IMR-90 (cell line): ENCODE measurements around the gene TRIM41. TPM values are rescaled to one million over a fixed set of nuclear protein-coding genes. Genes with fewer than 3 reads are reported as not detected.

Experiments used
- ATAC-seq: fragments of 200-7000 bp; cut with Tn5 transposase; 2 replicates; pipeline ENCODE4 v1.9.1; 2020; ENCODE audit warnings: low read depth, mild to moderate bottlenecking, moderate library complexity
- BruUV-seq: library from RNA; stranded (reverse); fragments of 400-500 nt; replicated peaks from 2 replicates; lab custom pipeline; 2021; lab: Mats Ljungman, UMichigan
- CTCF ChIA-PET: fragments of 300-600 bp; formaldehyde crosslinking; extraction: SDS; loops from one replicate; lab custom pipeline; 2021; ENCODE audit warnings: antibody characterized with exemption; lab: Yijun Ruan, JAX
- POLR2A ChIA-PET: fragments of 300-600 bp; sonication (Branson Sonifier 250); formaldehyde crosslinking; loops from one replicate; lab custom pipeline; 2022; ENCODE audit warnings: antibody characterized with exemption; ENCODE audit not compliant: unreplicated experiment; lab: Charles Lee
- DNase-seq: peaks from one replicate; pipeline ENCODE4 v3.0.0; 2013
- H2AFZ ChIP-seq: replicated peaks from 2 replicates; pipeline ENCODE3; 2013; ENCODE audit warnings: low read length, mild to moderate bottlenecking; ENCODE audit not compliant: poor library complexity
- H2AK5ac ChIP-seq: 2 replicates; pipeline ENCODE4 v1.6.1; 2013; ENCODE audit warnings: low read depth, low read length, inconsistent platforms
- H2AK9ac ChIP-seq: replicated peaks from 2 replicates; pipeline ENCODE3; 2013; ENCODE audit warnings: mild to moderate bottlenecking, low read depth, low read length, moderate library complexity; ENCODE audit not compliant: poor library complexity
- H2BK120ac ChIP-seq: 2 replicates; pipeline ENCODE4 v1.6.1; 2013; ENCODE audit warnings: low read depth, low read length, inconsistent platforms
- H2BK15ac ChIP-seq: 3 replicates; pipeline ENCODE4 v1.6.1; 2013; ENCODE audit warnings: low read depth, low read length, inconsistent platforms
- H2BK20ac ChIP-seq: 2 replicates; pipeline ENCODE4 v1.6.1; 2013; ENCODE audit warnings: low read depth, mild to moderate bottlenecking, inconsistent platforms, low read length, moderate library complexity
- H2BK5ac ChIP-seq: 2 replicates; pipeline ENCODE4 v1.6.1; 2013; ENCODE audit warnings: mild to moderate bottlenecking, low read depth, low read length, inconsistent platforms; ENCODE audit not compliant: poor library complexity, severe bottlenecking
- H3K14ac ChIP-seq: replicated peaks from 2 replicates; pipeline ENCODE4 v1.6.1; 2013; ENCODE audit warnings: low read depth, low read length, inconsistent platforms
- H3K18ac ChIP-seq: 2 replicates; pipeline ENCODE4 v1.6.1; 2013; ENCODE audit warnings: low read depth, low read length, control low read depth
- H3K23ac ChIP-seq: 2 replicates; pipeline ENCODE4 v1.6.1; 2013; ENCODE audit warnings: low read depth, low read length, inconsistent platforms
- H3K27ac ChIP-seq: 2 replicates; pipeline ENCODE4 v1.5.1; 2013; ENCODE audit warnings: mild to moderate bottlenecking, control low read depth, low read length; ENCODE audit not compliant: insufficient read depth
- H3K27me3 ChIP-seq: 2 replicates; pipeline ENCODE4 v1.6.1; 2013; ENCODE audit warnings: low read length; ENCODE audit not compliant: control insufficient read depth, insufficient read depth
- H3K36me3 ChIP-seq: 2 replicates; pipeline ENCODE4 v1.6.1; 2013; ENCODE audit warnings: low read length, mixed read lengths; ENCODE audit not compliant: control insufficient read depth, insufficient read depth
- H3K4ac ChIP-seq: 2 replicates; pipeline ENCODE4 v1.6.1; 2013; ENCODE audit warnings: low read depth, low read length, inconsistent platforms
- H3K4me1 ChIP-seq: 2 replicates; pipeline ENCODE4 v1.6.1; 2013; ENCODE audit warnings: low read length, mixed read lengths; ENCODE audit not compliant: control insufficient read depth, insufficient read depth
- H3K4me2 ChIP-seq: 2 replicates; pipeline ENCODE4 v1.6.1; 2013; ENCODE audit warnings: low read depth, mild to moderate bottlenecking, control low read depth, low read length, moderate library complexity
- H3K4me3 ChIP-seq: 2 replicates; pipeline ENCODE4 v1.5.1; 2013; ENCODE audit warnings: low read depth, mild to moderate bottlenecking, control low read depth, low read length, moderate library complexity; ENCODE audit not compliant: insufficient read depth
- H3K56ac ChIP-seq: 2 replicates; pipeline ENCODE4 v1.6.1; 2013; ENCODE audit warnings: low read length, inconsistent platforms; ENCODE audit not compliant: insufficient read depth; ENCODE audit errors: extremely low read depth
- H3K79me1 ChIP-seq, 2 experiments: 2 replicates each; pipeline ENCODE4 v1.6.1; 2013; ENCODE audit warnings: low read length in 2 of 2, inconsistent platforms in 1 of 2, low read depth in 1 of 2
- H3K9ac ChIP-seq: 2 replicates; pipeline ENCODE4 v1.6.1; 2013; ENCODE audit warnings: low read depth, low read length, control low read depth
- H3K9me1 ChIP-seq: 2 replicates; pipeline ENCODE4 v1.6.1; 2013; ENCODE audit warnings: low read length, inconsistent platforms; ENCODE audit not compliant: insufficient read depth
- H3K9me3 ChIP-seq: 2 replicates; pipeline ENCODE4 v1.6.1; 2013; ENCODE audit warnings: low read length; ENCODE audit not compliant: control insufficient read depth, insufficient read depth
- H4K20me1 ChIP-seq: 2 replicates; pipeline ENCODE4 v1.6.1; 2013; ENCODE audit warnings: low read length, inconsistent platforms; ENCODE audit not compliant: insufficient read depth
- H4K5ac ChIP-seq: 2 replicates; pipeline ENCODE4 v1.6.1; 2013; ENCODE audit warnings: mild to moderate bottlenecking, low read depth, low read length, control low read depth
- H4K8ac ChIP-seq, 2 experiments: 2 replicates each; pipeline ENCODE4 v1.6.1; 2013; ENCODE audit warnings: low read depth in 2 of 2, low read length in 2 of 2, control low read depth in 1 of 2, inconsistent platforms in 1 of 2
- H4K91ac ChIP-seq: 2 replicates; pipeline ENCODE4 v1.6.1; 2013; ENCODE audit warnings: low read depth, low read length, inconsistent platforms; ENCODE audit not compliant: insufficient read depth
- CHD1 ChIP-seq: IDR thresholded peaks from 2 replicates; pipeline ENCODE4 v1.6.1; 2012; ENCODE audit warnings: low read depth, low read length, improper control_type of control experiment
- ELK1 ChIP-seq: fragments of 150-350 bp; IDR thresholded peaks from 2 replicates; pipeline ENCODE4 v1.6.1; 2016; ENCODE audit warnings: low read depth, mild to moderate bottlenecking, low read length, moderate library complexity, borderline replicate concordance
- MAFK ChIP-seq: IDR thresholded peaks from 2 replicates; pipeline ENCODE4 v1.6.1; 2012; ENCODE audit warnings: low read depth, low read length, improper control_type of control experiment
- MXI1 ChIP-seq: IDR thresholded peaks from 2 replicates; pipeline ENCODE4 v1.6.1; 2012; ENCODE audit warnings: low read depth, mild to moderate bottlenecking, low read length, moderate library complexity, borderline replicate concordance
- RCOR1 ChIP-seq: IDR thresholded peaks from 2 replicates; pipeline ENCODE4 v1.6.1; 2012; ENCODE audit warnings: mild to moderate bottlenecking, low read length, improper control_type of control experiment; ENCODE audit not compliant: insufficient replicate concordance
- WGBS, 2 experiments: methylation state at CpG; one replicate each; pipeline versions ENCODE4 v1.1.5 to v1.1.7; 2013; ENCODE audit warnings: missing lambda C conversion rate in 2 of 2; ENCODE audit not compliant: insufficient read length in 1 of 2; ENCODE audit errors: extremely low coverage in 2 of 2; 5-methylcytosine and 5-hydroxymethylcytosine counted together
- dilution Hi-C: fragments of 300-500 bp; cut with HindIII; formaldehyde crosslinking; loops from one replicate; pipeline ENCODE4 v1.14.3; 2018; ENCODE audit warnings: low sequenced_read_pairs; ENCODE audit not compliant: unreplicated experiment
- in situ Hi-C: fragments of 300-500 bp; cut with MboI; formaldehyde crosslinking; loops from 3 replicates; pipeline ENCODE4 v1.14.3; 2019; ENCODE audit warnings: low sequenced_read_pairs, inconsistent platforms, mixed read lengths
- intact Hi-C: fragments of 100-400 bp; cut with micrococcal nuclease; formaldehyde crosslinking; loops from 2 replicates; pipeline ENCODE4 v1.10.0; 2022
- polyA plus RNA-seq, 3 experiments: library from polyadenylated mRNA; depleted of rRNA; stranded (reverse); fragments of >200 nt; gene quantifications; 2 replicates each; pipeline ENCODE4 v1.2.3, GENCODE V29; 2012; ENCODE audit warnings: low replicate concordance in 1 of 3
- total RNA-seq: library from RNA; depleted of rRNA; stranded (reverse); fragments of >200 nt; gene quantifications from 2 replicates; pipeline ENCODE4 v1.2.3, GENCODE V29; 2012

TRIM41 gene
- total and polyA plus RNA-seq, 2 of the 4 experiments (the other 2 are of a cell fraction) = 5.9 to 15.7 TPM

GRCh38 chr5:181255836-181256578 is 32.9 kb downstream of the TRIM41 start:
- H4K20me1 ChIP-seq = peaks cover 69% of the 10 kb centered on the region

More at GRCh38 chr5:181255836-181256578, 32.9 kb downstream of the TRIM41 start:
- H2BK20ac ChIP-seq = no peak overlapping the region
- no peak overlapping the region for H3K27ac ChIP-seq
- no peaks in the 10 kb centered on the region for H3K9me3 ChIP-seq
- CTCF ChIA-PET = no interaction called here
- peaks cover 12 to 63% of the 10 kb centered on the region in 2 experiments for H3K79me1 ChIP-seq
- H3K4ac ChIP-seq = no peak overlapping the region
- no peak overlapping the region for H2BK15ac ChIP-seq
- dilution Hi-C loops = no loop called here
- H3K14ac ChIP-seq = no peak overlapping the region
- H3K4me2 ChIP-seq = no peak overlapping the region
- no peak overlapping the region for H3K4me3 ChIP-seq
- no peak overlapping the region for H2BK120ac ChIP-seq
- no peak overlapping the region for H3K23ac ChIP-seq
- TSS peak; percentile 24 for BruUV-seq
- H3K36me3 ChIP-seq = peaks cover 19% of the 10 kb centered on the region
- TF ChIP-seq MXI1 (no peak), CHD1 (no peak), ELK1 (no peak), MAFK (no peak), RCOR1 (no peak)
- no peak overlapping the region for H2BK5ac ChIP-seq
- no peak overlapping the region for H3K18ac ChIP-seq
- POLR2A ChIA-PET = interaction anchor here (0.6 kb wide), 1 partner anchor 30 kb away, joined by 3 read pairs; no protein-coding TSS in a partner anchor
- no peaks in the 10 kb centered on the region for H3K27me3 ChIP-seq
- no CpG with 5 or more reads among the region's 7 CpGs for WGBS, 2 experiments
- no peak overlapping the region for H2AFZ ChIP-seq
- no peak overlapping the region for H4K5ac ChIP-seq
- no peak overlapping the region for H3K9ac ChIP-seq
- no peak overlapping the region for H2AK9ac ChIP-seq
- H3K56ac ChIP-seq = no peak overlapping the region
- H3K9me1 ChIP-seq = peaks cover 3% of the 10 kb centered on the region
- intact Hi-C loops = no loop called here
- ATAC-seq = no peak
- H3K4me1 ChIP-seq = peaks cover 5% of the 10 kb centered on the region
- H2AK5ac ChIP-seq = no peak overlapping the region
- in situ Hi-C loops = loop anchor here (5.0 to 10.0 kb wide), 2 partner anchors 69 to 451 kb away; partner anchors contain the start of gene MGAT1
- H4K91ac ChIP-seq = no peak overlapping the region
- no peak overlapping the region for H4K8ac ChIP-seq
- DNase-seq = no peak
